PC-9 (cell line): ENCODE data around the gene TFEC. TPM values are rescaled to one million over a fixed set of nuclear protein-coding genes. Genes with fewer than 3 reads are reported as not detected.

Experiments
- BruUV-seq: library from RNA; stranded (reverse); fragments of 400-500 nt; replicated peaks from 2 replicates; lab custom pipeline; 2021; lab: Mats Ljungman, UMichigan
- CTCF ChIA-PET: fragments of 300-600 bp; sonication (Branson Sonifier 250); formaldehyde crosslinking; loops from one replicate; lab custom pipeline; 2022; ENCODE audit warnings: antibody characterized with exemption; lab: Charles Lee
- POLR2A ChIA-PET: fragments of 300-600 bp; sonication (Branson Sonifier 250); formaldehyde crosslinking; loops from one replicate; lab custom pipeline; 2022; ENCODE audit warnings: antibody characterized with exemption; ENCODE audit not compliant: unreplicated experiment; lab: Charles Lee
- DNase-seq, 2 experiments: peaks; one replicate each; pipeline versions ENCODE4 v3.0.0 to v3.0.0-alpha.2; 2015 to 2022; ENCODE audit warnings: mixed read lengths in 1 of 2
- H2AFZ ChIP-seq: fragments of 200-600 bp; sonication (generic); 2 replicates; pipeline ENCODE4 v1.8.1; 2017; ENCODE audit warnings: antibody characterized with exemption
- H3F3A ChIP-seq: fragments of 200-600 bp; sonication (generic); 2 replicates; pipeline ENCODE4 v1.8.1; 2017; ENCODE audit warnings: antibody characterized with exemption, mild to moderate bottlenecking, low read depth; ENCODE audit not compliant: insufficient read depth
- H3K27ac ChIP-seq: fragments of 200-600 bp; sonication (generic); 2 replicates; pipeline ENCODE4 v1.6.1; 2016; ENCODE audit warnings: mixed run types
- H3K27me3 ChIP-seq: fragments of 200-600 bp; sonication (generic); 2 replicates; pipeline ENCODE4 v1.6.1; 2016; ENCODE audit warnings: low read depth, mixed run types; ENCODE audit not compliant: insufficient read depth
- H3K36me3 ChIP-seq: fragments of 200-600 bp; sonication (generic); 2 replicates; pipeline ENCODE4 v1.6.1; 2016; ENCODE audit warnings: low read depth, mixed run types
- H3K4me1 ChIP-seq: fragments of 200-600 bp; sonication (generic); replicated peaks from 2 replicates; pipeline ENCODE4 v1.6.1; 2016; ENCODE audit warnings: mixed run types; ENCODE audit not compliant: insufficient read depth
- H3K4me2 ChIP-seq: fragments of 200-600 bp; sonication (generic); 2 replicates; pipeline ENCODE4 v1.6.1; 2017; ENCODE audit warnings: mixed run types
- H3K4me3 ChIP-seq: fragments of 200-600 bp; sonication (generic); 2 replicates; pipeline ENCODE4 v1.6.1; 2016; ENCODE audit warnings: mixed run types
- H3K79me2 ChIP-seq: fragments of 200-600 bp; sonication (generic); 2 replicates; pipeline ENCODE4 v1.6.1; 2017; ENCODE audit warnings: low read depth, mixed run types
- H3K9me2 ChIP-seq: fragments of 200-600 bp; sonication (generic); 2 replicates; pipeline ENCODE4 v1.8.1; 2017; ENCODE audit warnings: mild to moderate bottlenecking; ENCODE audit not compliant: insufficient read depth
- H3K9me3 ChIP-seq: fragments of 200-600 bp; sonication (generic); 2 replicates; pipeline ENCODE4 v1.8.1; 2016; ENCODE audit warnings: low read depth; ENCODE audit not compliant: insufficient read depth
- H4K20me1 ChIP-seq: fragments of 200-600 bp; sonication (generic); 2 replicates; pipeline ENCODE4 v1.8.1; 2017; ENCODE audit not compliant: insufficient read depth
- EZH2 ChIP-seq: fragments of 200-600 bp; sonication (generic); IDR thresholded peaks from 2 replicates; pipeline ENCODE4 v1.8.0; 2017; ENCODE audit warnings: antibody characterized with exemption, low read depth
- intact Hi-C: fragments of 100-400 bp; cut with micrococcal nuclease; formaldehyde crosslinking; loops from one replicate; pipeline ENCODE4 v1.10.0; 2022; ENCODE audit not compliant: unreplicated experiment
- total RNA-seq: library from RNA; stranded (reverse); gene quantifications from 2 replicates; pipeline ENCODE4 v1.2.3, GENCODE V29; 2021
- TF ChIP-seq, protein P1 (sequence below): fragments of 200-600 bp; sonication (generic); conservative IDR thresholded peaks from 2 replicates; pipeline ENCODE4 v1.6.1; 2017; ENCODE audit warnings: mixed run types, antibody characterized with exemption, mild to moderate bottlenecking, moderate library complexity

TFEC gene
- total RNA-seq, 1 experiment from 2014 or later = not detected

DNA sequence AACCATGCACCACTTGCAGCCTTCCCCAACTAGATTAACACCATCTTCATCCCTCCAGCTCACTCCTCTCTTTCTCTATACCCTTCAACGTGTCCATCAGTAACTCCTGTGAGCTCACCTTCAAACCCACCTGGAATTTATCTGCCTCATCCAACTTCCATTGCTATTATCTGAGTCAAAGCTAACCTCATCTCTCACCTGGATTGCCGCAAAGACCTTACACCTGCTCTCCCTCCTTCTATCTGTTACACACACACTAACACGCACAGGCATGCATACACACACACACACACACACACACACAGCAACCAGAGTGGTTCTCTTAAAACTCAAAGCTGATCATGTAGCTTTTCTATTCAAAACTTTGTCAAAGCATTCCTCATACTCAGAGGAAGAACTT is 3.8 kb upstream of the TFEC start:
- Histone ChIP-seq H3K36me3 (no peaks in the 10 kb centered on the region), H3K27ac (no peak overlapping the region), H3K9me2 (no peaks in the 10 kb centered on the region), H3F3A (no peaks in the 10 kb centered on the region), H4K20me1 (no peaks in the 10 kb centered on the region), H2AFZ (no peak overlapping the region), H3K4me3 (no peak overlapping the region), H3K4me2 (no peak overlapping the region), H3K9me3 (no peaks in the 10 kb centered on the region), H3K4me1 (0 out of 2 replicates have a peak, but pooled peaks cover 5% of the 10 kb centered on the region), H3K27me3 (no peaks in the 10 kb centered on the region), H3K79me2 (no peaks in the 10 kb centered on the region)
- TF ChIP-seq EZH2 = no peak
- TF ChIP-seq, protein P1, sequence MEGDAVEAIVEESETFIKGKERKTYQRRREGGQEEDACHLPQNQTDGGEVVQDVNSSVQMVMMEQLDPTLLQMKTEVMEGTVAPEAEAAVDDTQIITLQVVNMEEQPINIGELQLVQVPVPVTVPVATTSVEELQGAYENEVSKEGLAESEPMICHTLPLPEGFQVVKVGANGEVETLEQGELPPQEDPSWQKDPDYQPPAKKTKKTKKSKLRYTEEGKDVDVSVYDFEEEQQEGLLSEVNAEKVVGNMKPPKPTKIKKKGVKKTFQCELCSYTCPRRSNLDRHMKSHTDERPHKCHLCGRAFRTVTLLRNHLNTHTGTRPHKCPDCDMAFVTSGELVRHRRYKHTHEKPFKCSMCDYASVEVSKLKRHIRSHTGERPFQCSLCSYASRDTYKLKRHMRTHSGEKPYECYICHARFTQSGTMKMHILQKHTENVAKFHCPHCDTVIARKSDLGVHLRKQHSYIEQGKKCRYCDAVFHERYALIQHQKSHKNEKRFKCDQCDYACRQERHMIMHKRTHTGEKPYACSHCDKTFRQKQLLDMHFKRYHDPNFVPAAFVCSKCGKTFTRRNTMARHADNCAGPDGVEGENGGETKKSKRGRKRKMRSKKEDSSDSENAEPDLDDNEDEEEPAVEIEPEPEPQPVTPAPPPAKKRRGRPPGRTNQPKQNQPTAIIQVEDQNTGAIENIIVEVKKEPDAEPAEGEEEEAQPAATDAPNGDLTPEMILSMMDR = no peak
- DNase-seq = no peak
- POLR2A ChIA-PET = no interaction called here
- BruUV-seq = no TSS peak
- intact Hi-C loops = no loop called here
- CTCF ChIA-PET = no interaction called here

DNA sequence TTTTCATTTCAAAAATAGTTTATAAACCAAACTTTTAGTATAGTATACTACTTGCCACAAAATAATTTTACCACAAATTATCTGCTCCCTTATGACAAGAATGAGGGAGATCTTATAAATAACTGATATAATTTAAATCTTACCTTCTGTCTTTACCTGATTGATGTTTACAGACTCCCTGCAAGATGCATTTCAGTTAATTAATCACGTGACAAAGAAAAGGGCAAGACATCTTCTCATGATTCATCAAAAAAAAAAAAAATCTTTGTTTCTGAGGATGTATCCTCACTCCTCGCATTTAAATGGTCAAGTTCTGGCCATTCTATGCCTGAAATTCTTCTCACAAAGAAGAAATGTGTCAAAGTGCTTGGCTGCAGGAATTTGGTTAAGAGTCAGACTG is 2.3 kb upstream of the TFEC start:
- BruUV-seq = no TSS peak
- ChIA-PET POLR2A (no interaction called here), CTCF (no interaction called here)
- Histone ChIP-seq H3K9me3 (no peaks in the 10 kb centered on the region; the same call in 1 of the 2 replicates), H3K79me2 (no peaks in the 10 kb centered on the region), H3K9me2 (no peaks in the 10 kb centered on the region), H3K27me3 (no peaks in the 10 kb centered on the region), H2AFZ (no peak overlapping the region), H3K4me1 (0 out of 2 replicates have a peak, but pooled peaks cover 5% of the 10 kb centered on the region), H3K27ac (no peak overlapping the region), H3F3A (no peaks in the 10 kb centered on the region), H3K4me3 (no peak overlapping the region), H4K20me1 (no peaks in the 10 kb centered on the region), H3K4me2 (no peak overlapping the region), H3K36me3 (no peaks in the 10 kb centered on the region)
- TF ChIP-seq, protein P1 = no peak
- TF ChIP-seq EZH2 = no peak
- intact Hi-C loops = no loop called here
- DNase-seq = no peak

DNA sequence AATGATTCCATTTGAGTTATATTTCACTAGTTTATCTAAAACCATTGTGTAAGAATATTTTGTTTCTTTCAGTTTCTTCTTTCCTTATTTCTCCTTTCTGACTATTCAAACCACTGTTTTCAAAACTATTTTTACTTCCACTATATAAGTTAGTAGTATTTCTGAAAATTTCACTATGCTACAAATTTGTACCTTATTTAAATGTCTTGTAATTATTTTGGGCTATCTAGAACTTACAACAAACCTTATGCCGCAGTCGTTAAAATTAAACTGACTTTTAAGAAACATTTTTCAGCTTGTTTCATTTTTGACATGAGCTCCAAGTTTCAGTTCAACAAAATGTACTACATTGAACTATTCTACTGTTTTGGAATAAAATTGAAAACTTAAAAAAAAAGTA is 1.8 kb downstream of the TFEC start:
- POLR2A ChIA-PET = no interaction called here
- intact Hi-C loops = no loop called here
- no peaks in the 10 kb centered on the region for H3K9me2 ChIP-seq
- H3K79me2 ChIP-seq = no peaks in the 10 kb centered on the region
- H3F3A ChIP-seq = no peaks in the 10 kb centered on the region
- no peaks in the 10 kb centered on the region for H3K36me3 ChIP-seq
- H3K4me2 ChIP-seq = no peak overlapping the region
- no peak overlapping the region for H3K27ac ChIP-seq
- no peaks in the 10 kb centered on the region for H4K20me1 ChIP-seq
- no peak overlapping the region for H2AFZ ChIP-seq
- no peaks in the 10 kb centered on the region for H3K27me3 ChIP-seq
- no peak for DNase-seq
- BruUV-seq = no TSS peak
- CTCF ChIA-PET = no interaction called here
- no peak overlapping the region for H3K4me3 ChIP-seq
- H3K9me3 ChIP-seq = no peaks in the 10 kb centered on the region; the same call in 1 of the 2 replicates
- TF ChIP-seq EZH2 = no peak
- TF ChIP-seq, protein P1 = no peak
- H3K4me1 ChIP-seq = 0 out of 2 replicates have a peak, but pooled peaks cover 5% of the 10 kb centered on the region
